Breast epithelium (tissue), 3 donors: ENCODE results near the gene CLEC19A.

ENCODE experiments used
- POLR2A ChIP-seq: fragments of 450-650 bp; IDR thresholded peaks from one replicate; pipeline ENCODE4 v1.6.1; 2016; ENCODE audit warnings: antibody characterized with exemption, mild to moderate bottlenecking, moderate library complexity
- POLR2AphosphoS5 ChIP-seq, 3 donors: sonication (generic); formaldehyde crosslinking; IDR thresholded peaks; one replicate each; pipeline ENCODE4 v1.6.1; 2017; ENCODE audit warnings: antibody characterized with exemption in 3 of 3

DNA sequence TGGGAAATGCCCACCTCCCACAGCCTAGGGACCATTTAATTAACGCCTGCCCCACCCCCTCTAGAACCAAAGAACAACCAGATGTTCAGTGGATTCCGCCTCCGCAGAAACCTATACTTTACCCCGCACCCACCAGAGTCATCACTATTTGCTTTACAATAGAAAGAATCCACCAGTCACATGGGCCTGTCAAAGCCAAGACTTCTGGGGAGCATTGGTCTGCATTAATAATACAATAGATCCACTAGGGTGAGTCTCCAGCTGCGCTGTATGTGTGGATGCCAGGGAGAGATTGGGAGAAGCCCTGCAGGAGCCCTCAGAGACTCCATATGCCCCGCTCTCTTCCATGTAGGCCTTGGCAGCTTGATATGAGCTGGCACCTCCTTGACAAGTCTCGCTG lies 31.3 kb downstream of the CLEC19A start:
- TF ChIP-seq POLR2A (no peak), POLR2AphosphoS5 (IDR thresholded peaks at IDR 0.05) (no peak)
